GM19468 (cell line): ENCODE data around the gene CLDN4.
"Not testable (repeated sequence)": the region's sequence is repeated elsewhere in the genome, so short reads cannot be mapped to it uniquely, and the experiment has no call there.

Experiments used
- ATAC-seq: cut with Tn5 transposase; IDR thresholded peaks from one replicate; pipeline ENCODE4 v1.9.1; 2021; ENCODE audit warnings: mild to moderate bottlenecking, moderate library complexity, moderate number of reproducible peaks; ENCODE audit not compliant: unreplicated experiment; ENCODE audit errors: extremely low read depth

The CLDN4 gene

DNA sequence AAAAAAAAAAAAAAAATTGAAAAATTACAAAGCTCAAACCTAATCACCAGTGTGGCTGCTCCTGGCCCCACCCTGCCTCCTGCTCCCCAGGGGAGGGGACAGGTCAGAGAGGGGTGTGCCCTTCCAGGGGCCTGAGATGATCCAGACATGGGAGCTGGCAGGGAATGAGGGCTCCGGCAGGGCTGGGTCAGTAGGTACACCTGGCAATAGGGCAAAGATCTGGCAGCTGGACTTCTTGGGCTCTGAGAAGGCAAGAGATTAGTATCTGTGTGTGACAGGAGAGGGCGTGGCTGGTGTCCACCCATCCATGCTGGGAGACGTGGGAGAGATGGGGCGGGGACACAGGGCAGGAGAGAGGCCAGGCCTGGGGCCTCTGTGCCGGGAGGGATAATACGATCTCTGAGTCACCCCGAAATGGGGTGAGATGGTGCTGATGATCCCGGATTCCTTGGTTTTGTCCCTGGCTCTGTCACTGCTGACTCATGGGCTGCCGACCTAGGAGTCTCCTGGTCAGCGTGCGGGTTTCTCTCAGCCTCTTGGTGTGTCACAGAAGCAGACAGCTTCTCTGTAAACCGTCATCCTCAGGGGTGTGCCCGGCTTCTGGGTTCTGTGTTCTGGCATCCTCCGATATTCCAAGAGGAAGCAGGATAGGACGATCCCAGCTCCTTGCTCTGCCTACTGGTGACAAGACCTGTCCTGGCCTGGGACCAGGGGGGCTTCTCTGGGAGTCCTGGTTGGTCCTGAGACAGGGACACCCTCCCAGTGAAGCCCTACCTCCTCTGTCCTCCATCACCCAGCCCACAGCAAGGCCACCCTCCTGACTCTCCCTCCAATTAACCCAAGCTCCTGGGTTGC lies 8.2 kb upstream of the CLDN4 start:
- no peak for ATAC-seq

DNA sequence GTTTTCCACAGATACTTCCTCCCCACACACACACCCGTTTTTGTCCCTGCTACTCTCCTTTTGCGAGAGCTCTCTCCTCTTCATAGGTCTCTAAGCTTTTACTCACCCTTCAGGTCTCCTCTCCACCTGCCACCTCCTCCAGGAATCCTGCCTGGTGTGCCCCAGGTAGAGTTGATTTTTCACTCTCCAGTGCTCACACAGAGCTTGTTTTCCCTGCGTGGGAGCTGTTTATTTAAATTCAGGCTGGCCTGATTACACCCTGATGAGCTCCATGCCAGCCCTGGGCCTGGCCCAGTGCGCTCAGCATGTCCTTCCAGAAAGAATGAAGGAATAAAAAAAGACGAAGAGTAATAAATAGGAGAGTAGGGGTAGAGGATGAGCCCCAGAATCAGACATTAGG lies 7.5 kb upstream of the CLDN4 start:
- no peak for ATAC-seq

GRCh38 chr7:73823873-73824592 lies 6.8 kb upstream of the CLDN4 start:
- ATAC-seq = no peak

GRCh38 chr7:73824986-73825385 lies 5.8 kb upstream of the CLDN4 start:
- no peak for ATAC-seq

DNA sequence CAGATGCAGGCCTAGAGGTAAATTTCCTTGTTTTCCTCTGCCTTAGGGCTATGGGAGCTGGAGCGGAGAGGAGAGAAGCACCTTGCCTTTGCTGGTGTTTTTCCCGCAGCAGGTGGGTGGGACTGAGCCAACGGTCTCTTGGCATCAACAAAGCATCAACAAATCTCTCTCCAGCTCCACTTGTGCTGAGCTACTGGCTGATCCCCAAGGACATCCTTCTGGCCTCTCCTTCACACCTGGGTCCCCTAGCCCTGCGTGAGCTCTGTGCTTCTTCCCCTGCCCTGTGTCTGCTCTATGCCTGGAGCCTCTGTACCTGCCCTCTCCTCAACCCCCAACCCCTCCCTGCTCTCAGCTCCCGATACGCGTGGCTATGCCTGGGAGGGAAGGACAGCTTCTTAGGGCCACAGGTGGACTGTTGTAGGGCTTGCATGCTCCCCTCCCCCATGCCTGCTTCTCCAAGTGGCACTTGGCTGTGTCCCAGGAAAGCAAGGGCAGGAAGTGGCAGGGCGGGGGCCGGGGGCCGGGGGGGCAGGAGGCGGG lies 3.2 kb upstream of the CLDN4 start:
- no peak for ATAC-seq

DNA sequence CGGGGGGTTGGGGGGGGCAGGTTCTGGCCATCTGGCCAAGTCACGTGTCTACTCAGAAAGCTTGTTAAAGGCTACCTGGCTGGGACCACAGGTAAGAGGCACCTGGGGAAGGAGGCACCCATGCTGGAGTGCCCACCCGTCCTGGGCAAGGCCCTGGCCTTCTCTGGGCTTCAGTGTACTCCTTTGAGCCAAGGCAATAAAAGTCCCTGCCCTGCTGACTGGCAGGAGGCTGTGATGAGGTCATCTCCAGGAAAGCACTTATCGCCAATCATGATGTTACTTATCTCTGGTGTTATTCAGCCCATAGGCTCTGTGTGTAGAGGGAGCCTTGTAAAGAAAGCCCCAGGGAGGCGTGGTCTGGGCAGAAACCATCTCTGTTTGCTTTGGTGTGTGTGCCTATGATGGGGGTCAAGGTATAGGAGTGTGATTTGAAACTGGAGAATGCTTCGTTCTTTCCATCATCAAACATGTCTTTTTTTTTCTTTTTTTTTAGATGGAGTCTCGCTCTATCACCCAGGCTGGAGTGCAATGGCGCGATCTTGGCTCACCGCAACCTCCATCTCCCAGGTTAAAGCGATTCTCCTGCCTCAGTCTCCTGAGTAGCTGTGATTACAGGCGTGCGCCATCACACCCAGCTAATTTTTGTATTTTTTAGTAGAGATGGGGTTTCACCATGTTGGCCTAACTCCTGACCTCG lies 2.5 kb upstream of the CLDN4 start:
- no peak for ATAC-seq

DNA sequence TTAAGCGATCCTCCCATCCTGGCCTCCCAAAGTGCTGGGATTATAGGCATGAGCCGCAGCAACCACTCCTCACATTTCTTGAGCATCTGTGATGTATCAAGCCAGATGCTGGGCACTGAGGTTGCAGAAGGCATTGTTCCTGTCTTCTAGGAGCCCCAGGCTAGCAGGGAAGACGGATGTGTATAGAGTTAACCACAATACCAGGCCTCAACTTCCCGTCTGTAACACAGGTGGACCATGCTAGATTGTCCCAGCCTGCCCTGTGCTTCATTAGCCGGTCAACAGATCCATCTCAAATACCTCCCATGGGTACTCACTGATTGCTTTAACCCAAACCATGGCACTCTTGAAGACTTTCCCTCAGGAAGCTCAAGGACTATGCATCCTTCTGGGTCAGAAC lies 1.8 kb upstream of the CLDN4 start:
- ATAC-seq = no peak

DNA sequence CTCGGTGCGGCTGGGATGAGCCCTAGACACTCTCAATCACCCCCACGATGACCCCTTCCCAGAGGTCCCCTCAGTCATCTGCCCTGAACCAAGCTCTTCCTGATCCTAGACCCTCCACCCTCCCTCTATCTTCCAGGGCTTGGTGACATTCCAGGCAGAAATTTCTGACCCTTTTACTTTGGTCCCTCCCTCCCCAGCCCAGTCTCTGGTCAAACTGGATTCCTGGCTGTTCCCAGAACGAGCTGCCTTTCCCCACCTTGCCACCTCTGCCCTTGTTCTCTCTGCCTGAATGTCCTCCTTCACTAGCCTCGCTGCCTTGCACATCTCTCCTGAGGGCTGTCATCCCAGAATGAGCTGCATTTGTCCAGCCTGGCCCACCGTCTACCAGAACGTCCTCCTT lies 1.3 kb upstream of the CLDN4 start:
- ATAC-seq = no peak

DNA sequence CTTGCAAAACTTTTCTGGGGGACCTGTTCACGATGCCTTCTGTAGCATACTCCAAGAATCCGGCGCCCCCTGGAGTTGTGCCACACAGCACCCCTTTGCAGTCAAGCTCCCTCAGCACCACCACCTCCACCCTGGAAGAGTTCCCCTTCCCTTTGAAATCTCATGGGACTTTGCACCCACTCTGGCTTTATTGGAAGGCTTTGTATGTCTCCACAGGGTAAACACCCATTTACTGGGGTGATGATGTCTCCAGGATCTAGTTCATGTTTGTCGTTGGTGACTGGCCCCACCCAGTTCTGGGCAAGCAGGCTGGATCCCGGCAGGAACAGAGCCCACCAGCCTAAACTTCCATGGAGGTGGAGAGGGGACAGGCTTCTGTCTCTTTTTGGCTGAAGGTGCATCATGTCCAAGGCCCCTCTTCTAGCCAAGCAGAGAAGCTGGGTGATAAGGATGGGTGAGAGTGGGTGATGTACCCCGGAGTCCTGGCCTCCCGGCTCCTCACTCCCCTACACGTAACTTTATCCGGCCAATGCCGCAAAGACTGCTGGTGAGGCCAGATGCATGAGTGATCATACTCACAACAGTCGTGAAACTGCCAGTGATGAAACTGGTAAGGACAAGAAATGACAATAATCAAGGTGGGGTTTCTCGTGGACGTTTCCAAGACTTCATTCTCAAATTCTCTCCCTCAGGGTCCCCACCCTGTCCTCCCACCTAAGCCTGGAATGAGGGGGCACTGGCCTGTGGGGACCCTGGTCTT lies 695 bp upstream of the CLDN4 start:
- no peak for ATAC-seq

- ATAC-seq = no peak
These were observed 713 bp downstream of the CLDN4 start for GRCh38 chr7:73831584-73831833.

- ATAC-seq = no peak
These were observed 1.2 kb downstream of the CLDN4 start for GRCh38 chr7:73831834-73832651.

DNA sequence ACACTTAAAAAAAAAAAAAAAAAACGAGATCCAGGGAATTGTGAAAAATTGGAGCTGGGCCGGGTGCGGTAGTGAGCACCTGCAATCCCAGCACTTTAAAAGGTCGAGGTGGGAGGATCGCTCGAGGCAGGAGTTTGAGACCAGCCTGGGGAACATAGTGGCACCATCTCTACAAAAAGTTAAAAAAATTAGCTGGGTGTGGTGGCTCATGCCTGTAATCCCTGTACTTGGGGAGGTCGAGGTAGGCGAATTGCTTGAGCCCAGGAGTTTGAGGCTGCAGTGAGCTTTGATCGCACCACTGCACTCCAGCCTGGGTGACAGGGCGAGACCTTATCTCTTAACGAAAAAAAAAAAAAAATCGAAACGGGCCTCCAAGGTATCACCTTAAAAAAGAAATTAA lies 2.0 kb downstream of the CLDN4 start:
- ATAC-seq = no peak

DNA sequence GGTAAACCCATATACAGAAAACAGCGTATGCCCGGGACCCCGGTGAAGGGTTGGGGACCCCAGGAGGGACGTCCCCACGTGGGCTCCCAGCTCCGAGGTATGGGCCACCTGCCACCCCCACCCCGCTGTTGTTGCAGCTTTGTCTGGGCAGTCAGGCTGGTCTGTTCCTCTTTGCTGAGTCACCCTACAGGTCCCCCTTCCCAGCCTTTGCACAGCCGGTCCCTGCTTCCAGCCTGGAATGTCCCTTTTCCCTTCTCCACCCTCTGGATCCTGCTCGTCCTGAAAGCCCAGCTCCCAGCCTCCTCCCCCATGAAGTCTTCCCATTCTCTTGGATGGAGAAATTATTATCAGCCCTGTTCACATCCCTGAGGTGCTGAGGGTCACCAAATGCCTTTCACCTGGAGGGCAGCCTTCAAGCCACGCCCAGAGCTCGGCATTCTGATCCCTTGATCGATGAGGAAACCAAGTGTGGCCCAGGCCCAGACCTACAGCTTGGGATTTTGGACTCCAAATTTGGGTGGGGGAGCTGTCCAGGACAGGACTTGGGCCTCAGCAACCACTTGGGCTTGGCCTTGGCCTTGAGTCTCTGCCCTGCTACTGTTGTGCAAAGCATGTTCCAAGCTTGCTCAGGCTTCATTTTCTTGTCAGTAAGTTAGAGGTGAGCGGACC lies 2.6 kb downstream of the CLDN4 start:
- no peak for ATAC-seq

DNA sequence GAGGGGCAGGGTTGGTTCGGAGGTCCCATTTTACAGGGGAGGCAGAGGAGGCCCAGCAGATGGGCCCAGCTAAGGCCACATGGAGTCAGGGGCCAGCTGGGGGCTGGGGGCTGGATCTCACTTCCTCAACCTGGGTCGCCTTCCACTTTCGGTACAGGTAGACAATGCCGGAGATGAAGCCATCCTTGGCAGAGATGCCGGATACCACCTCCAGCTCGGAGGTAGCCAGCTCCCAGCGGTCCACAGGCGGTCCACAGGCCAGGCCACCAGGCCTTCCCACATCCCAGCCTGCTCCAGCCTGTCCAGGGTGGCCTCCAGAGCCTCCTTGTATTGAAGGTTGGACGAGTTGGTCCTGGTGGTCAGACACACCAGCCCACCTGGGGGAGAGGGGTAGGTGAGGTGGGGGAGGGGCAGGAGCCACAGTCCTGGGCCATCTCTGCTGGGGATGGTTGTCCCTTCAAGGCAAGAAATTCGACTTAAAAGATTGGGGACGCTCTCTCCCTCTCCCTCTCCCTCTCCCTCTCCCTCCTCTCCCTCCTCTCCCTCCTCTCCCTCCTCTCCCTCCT lies 3.9 kb downstream of the CLDN4 start:
- ATAC-seq = no peak

DNA sequence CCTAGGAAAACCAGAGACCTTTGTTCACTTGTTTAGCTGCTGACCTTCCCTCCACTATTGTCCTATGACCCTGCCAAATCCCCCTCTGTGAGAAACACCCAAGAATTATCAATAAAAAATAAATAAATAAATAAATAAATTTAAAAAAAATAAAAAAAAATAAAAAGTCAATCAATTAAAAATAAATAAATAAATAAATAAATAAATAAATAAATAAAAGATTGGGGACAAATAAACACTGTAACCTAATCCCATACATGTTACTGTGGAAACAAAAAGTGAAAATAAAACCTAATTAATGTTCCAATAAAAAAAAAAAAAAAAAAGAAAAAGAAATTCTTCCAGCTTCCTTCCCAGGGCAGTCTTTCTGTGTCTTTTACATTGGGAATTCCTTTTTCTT lies 6.4 kb downstream of the CLDN4 start:
- ATAC-seq = not testable (repeated sequence)

- no peak for ATAC-seq
These were observed 7.8 kb downstream of the CLDN4 start for GRCh38 chr7:73838642-73839041.

GRCh38 chr7:73839290-73839689 lies 8.5 kb downstream of the CLDN4 start:
- no peak for ATAC-seq

DNA sequence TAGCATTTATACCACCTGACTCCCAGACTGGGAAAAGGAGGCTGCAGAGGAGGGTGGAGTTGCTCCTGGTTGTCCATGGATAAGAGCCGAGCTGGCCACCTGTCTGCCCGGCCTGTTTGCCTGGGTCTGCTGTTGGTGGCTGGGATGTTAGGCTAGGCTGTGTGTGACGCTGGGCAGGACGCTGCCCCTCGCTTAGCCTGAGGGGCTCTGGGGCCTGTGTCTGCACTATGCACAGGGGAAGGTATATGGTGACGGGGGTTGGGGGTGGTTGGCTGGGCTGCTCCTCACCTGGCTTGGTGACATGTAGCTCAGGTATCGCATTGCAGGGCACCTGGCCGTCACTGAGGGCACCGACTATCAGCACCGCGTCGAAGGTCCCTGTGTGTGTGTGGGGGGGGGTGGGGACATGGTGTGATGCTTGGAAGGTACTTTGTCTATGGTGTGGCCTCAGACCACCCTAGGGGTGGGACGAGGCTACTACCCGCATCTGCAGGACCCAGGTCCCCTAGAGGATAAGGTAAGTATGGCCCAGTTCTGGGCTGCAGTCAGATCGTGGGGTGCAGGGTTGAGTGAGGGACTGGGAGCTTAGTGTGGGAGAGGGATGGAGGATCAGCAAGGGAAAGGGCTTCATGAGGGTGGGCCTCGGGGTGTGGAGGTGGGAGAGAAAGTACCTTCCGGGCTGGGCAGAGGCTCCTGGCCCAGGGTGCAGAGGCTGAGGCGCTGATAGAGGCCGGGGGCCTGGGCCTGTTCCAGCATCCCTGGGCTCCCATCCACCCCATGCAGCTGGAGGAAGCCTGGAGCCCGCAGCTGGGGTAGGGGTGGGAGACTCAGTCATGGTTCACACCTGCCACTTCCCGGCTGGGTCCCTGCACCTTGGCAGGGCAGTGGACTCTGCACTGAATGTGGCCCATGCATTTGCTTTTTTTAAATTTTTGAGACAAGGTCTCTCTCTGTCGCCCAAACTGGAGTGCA lies 9.2 kb downstream of the CLDN4 start:
- ATAC-seq = no peak
